ENCODE data around the gene CLIC3.

The CLIC3 gene

DNA sequence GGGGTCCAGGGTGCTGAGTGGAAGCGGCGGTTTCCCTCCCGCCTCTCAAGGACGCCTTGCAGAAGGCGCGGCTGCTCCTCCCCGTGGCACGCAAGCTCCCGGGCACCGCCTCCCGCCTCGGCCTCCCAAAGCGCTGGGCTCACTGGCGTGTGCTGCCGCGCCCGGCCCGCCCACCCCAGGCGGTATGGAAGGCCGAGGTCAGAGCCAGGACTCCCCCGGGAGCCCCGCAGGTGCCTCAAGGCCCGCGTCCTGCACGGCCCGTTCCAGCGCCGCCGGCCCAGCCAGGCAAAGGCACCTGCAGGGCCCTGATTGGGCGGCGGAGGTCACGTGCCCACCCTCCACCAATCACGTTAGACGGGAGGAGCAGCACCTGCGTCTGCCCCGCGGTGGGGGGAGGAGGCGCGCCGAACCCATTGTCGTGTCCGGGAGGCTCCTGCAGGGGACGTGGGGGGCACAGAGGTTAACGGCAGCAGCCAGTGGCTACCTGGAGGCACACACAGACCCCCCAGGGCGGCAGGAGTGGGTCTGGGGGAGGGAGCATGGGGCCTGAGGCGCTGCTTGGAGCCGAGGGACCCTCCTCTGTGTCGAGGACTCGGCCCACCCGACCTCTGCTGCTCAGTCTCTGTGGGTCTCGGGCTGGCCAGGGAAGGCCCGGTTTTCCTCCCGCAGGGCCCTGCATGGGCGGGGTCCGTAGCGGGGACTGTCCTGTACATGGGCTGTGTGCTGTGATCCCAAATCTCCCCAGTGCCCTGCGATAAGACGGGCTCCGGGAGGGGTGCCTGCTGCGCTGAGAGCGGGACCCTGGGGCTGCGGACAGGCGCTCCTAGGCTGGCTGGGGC is 46.3 kb downstream of the CLIC3 start:
- peak; percentile 90 for DNase-seq

DNA sequence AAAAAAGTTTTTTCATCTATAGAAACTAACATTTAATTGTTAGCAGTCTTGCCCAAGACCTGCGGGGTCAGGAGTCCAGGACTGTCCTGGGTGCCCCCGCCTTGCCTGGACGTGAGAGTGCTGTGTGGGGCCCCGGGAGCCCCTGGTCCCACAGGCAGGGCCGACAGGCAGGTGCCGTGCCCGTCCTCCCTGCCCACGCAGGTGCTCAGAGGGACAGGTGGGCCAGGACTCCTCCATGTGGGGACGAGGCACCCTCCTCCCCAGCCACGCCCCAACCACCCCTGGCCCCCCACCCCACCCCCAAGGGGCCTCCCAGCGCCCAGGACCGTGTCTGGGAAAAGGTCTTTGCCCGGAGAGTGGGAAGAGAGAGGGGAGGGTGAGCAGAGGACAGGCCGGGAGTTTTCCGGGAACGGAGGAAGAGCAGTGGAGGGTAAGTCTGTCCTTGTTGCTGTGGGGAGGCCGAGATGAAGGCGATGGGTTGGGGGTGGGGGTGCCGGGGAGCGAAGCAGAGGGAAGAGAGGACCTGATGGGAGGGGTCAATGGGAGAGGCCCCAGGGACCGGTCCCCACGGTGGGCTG is 47.0 kb downstream of the CLIC3 start:
- peak; percentile 70 for DNase-seq

DNA sequence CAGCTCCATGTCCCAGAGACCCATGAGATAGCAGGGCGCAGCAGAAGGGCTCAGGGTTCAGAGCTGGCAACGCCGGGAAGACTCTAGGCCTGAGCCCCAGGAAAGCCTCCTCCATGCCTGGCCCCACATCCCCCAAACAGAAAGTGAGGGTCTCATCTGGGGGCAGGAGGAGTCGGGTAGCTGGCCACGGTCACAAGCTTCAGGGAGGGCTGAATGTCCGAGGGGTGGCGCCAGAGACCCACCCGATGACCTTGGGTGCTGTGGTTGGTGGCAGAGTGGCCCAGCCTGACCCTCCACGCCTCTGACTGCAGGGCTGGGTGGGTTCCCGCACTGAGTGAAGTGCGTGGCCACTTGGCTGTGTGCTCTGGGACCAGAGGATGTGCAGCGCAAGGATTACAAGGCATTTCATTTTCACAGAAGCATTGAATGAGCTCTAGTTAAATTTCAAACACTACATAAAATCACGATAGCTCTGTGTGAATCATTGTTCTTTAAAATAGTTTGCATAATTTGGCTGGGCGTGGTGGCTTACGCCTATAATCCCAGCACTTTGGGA is 48.3 kb downstream of the CLIC3 start:
- no peak for DNase-seq

DNA sequence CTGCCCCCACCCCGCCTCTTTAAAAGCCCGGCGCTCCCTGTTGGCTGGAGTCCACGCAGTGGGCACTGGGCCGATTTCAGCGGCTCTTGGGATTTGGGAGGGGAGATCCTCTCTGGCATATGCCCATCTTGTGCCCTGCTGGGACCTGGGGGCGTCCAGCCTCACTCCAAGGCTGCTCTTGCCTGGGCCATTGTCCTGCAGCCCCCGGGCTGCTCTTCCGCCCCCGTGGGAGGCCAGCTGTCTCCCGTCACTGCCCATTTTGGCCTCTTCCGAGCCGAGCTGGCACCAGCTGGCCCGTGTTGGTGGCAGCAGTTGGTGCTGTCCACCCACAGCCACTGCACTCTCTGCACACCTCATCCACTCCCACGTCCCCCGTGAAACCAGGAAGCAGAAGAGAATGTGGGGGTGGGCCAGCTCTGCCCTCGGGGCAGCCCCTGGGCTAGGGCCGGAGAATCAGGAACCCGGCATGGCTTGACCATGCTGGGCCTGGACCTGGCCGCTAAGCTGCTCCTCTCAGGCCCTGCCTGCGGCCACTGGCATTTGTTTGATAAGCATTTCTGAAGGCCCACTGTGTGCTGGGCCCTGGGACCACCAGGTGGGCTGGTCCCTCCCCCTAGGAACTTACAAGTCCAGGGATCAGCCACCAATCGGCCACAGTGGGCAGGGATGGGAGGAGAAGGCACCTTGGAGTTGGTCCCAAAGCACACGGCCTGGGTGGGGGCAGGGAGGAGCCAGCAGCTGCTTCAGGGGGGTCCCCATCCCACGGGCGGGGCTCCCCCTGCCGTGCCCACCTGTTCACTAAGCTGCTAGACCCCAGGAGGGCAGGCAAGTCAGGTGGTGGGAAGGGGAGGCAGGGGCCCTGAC is 49.1 kb downstream of the CLIC3 start:
- no peak for DNase-seq

DNA sequence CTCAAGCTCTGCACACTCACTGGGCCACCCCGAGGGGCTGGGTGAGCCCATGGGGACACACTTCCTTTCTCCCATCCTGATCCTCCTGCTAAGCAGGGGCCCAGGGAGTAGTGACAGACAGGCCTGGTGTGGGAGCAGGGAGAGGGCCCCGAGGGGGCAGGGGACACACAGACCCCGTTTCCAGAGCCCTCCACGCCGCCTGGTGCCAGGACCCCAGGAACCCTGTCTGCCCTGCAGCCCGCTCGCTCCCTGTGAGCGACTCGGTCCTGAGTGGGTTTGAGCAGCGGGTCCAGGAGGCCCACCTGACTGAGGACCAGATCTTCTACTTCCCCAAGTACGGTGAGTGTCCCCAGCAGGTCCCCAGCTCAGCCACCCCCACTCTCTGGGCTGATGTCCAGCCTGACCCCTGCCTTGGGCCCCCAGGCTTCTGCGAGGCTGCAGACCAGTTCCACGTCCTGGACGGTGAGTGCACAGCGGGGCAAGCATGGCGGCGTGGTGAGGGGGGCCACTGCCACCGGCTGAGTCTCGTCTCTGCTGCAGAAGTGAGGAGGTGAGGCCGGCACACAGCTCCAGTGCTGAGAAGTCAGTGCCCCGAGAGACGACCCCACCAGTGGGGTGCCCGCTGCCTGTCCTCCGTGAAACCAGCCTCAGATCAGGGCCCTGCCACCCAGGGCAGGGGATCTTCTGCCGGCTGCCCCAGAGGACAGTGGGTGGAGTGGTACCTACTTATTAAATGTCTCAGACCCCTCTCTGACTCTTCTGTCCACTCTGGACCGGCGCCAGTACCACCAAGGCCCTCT is 49.9 kb downstream of the CLIC3 start:
- no peak for DNase-seq

DNA sequence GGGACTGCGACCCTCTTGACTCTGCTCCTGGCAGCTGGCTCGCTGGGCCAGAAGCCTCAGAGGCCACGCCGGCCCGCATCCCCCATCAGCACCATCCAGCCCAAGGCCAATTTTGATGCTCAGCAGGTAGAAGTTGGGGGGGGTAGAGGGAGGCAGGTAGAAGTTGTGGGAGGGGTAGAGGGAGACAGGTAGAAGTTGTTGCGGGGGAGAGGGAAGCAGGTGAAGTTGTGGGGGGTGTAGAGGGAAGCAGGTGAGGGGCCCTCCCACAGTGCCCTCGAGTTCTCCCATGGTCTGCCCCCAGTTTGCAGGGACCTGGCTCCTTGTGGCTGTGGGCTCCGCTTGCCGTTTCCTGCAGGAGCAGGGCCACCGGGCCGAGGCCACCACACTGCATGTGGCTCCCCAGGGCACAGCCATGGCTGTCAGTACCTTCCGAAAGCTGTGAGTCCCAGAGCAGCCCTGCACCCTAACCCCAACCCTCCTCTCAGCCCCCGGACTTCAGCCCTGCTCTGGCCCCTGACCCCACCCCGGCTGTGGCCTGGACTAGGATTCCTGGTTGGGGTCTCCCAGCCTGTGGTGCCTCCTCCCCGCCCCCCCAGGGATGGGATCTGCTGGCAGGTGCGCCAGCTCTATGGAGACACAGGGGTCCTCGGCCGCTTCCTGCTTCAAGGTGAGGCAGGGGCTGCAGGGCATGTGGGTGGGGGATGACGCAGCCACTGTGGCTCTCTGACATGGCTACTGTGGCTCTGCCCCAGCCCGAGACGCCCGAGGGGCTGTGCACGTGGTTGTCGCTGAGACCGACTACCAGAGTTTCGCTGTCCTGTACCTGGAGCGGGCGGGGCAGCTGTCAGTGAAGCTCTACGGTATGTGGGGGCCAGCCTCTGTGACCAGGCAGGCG is 50.8 kb downstream of the CLIC3 start:
- no peak for DNase-seq

All from DMS79 treated with DMSO at 0.1 percent for 48 hours (cell line).